Endodermal cell (in vitro differentiated cells): ENCODE data around the gene HCRTR2. TPM values are rescaled to one million over a fixed set of nuclear protein-coding genes. Genes with fewer than 3 reads are reported as not detected.
"Not testable (repeated sequence)": the region's sequence is repeated elsewhere in the genome, so short reads cannot be mapped to it uniquely, and the experiment has no call there.

Source experiments
- DNase-seq: peaks from one replicate; pipeline ENCODE4 v3.0.0-alpha.2; 2017
- H3K27ac ChIP-seq: 2 replicates; pipeline ENCODE4 v1.5.1; 2013; ENCODE audit warnings: mild to moderate bottlenecking, low read depth, low read length, moderate library complexity
- H3K27me3 ChIP-seq: 2 replicates; pipeline ENCODE4 v1.6.1; 2013; ENCODE audit warnings: mild to moderate bottlenecking, low read length, moderate library complexity; ENCODE audit not compliant: insufficient read depth, control insufficient read depth, poor library complexity, severe bottlenecking
- H3K36me3 ChIP-seq: 2 replicates; pipeline ENCODE4 v1.7.0; 2013; ENCODE audit warnings: mild to moderate bottlenecking, low read length, moderate library complexity; ENCODE audit not compliant: control insufficient read depth, insufficient read depth
- H3K4me1 ChIP-seq: one replicate; pipeline ENCODE4 v1.7.0; 2013; ENCODE audit warnings: low read length; ENCODE audit not compliant: control insufficient read depth, insufficient read depth
- H3K4me3 ChIP-seq: 2 replicates; pipeline ENCODE4 v1.5.1; 2013; ENCODE audit warnings: mild to moderate bottlenecking, low read length, moderate library complexity
- H3K9ac ChIP-seq: 2 replicates; pipeline ENCODE4 v1.6.1; 2013; ENCODE audit warnings: mild to moderate bottlenecking, low read length, moderate library complexity; ENCODE audit not compliant: poor library complexity, severe bottlenecking; ENCODE audit errors: extremely low read depth
- H3K9me3 ChIP-seq: 2 replicates; pipeline ENCODE4 v1.6.1; 2013; ENCODE audit warnings: mild to moderate bottlenecking, low read length, moderate library complexity; ENCODE audit not compliant: control insufficient read depth
- H3K27ac Mint-ChIP-seq: 2 replicates; pipeline ENCODE4 v1.8.0; 2020; ENCODE audit warnings: mixed read lengths
- H3K27me3 Mint-ChIP-seq: 2 replicates; pipeline ENCODE4 v1.8.0; 2021; ENCODE audit warnings: mild to moderate bottlenecking, mixed read lengths; ENCODE audit not compliant: insufficient read depth
- H3K36me3 Mint-ChIP-seq: 2 replicates; pipeline ENCODE4 v1.8.0; 2020; ENCODE audit warnings: low read depth, mixed read lengths
- H3K4me1 Mint-ChIP-seq: 2 replicates; pipeline ENCODE4 v1.8.0; 2020; ENCODE audit warnings: mixed read lengths
- H3K4me3 Mint-ChIP-seq: 2 replicates; pipeline ENCODE4 v1.8.0; 2020; ENCODE audit warnings: mild to moderate bottlenecking, moderate library complexity, mixed read lengths
- H3K9me3 Mint-ChIP-seq: 2 replicates; pipeline ENCODE4 v1.8.0; 2020; ENCODE audit warnings: mild to moderate bottlenecking, mixed read lengths
- WGBS, 2 experiments: methylation state at CpG; one replicate each; pipeline versions ENCODE4 v1.1.5 to v1.1.7; 2013; ENCODE audit warnings: missing lambda C conversion rate in 2 of 2, mixed read lengths in 1 of 2; ENCODE audit not compliant: insufficient coverage in 1 of 2, insufficient read length in 1 of 2; 5-methylcytosine and 5-hydroxymethylcytosine counted together
- total RNA-seq, 2 donors: library from RNA; stranded (reverse); fragmentation: NEBNext Ultra II Directional in 1 of 2; extraction: Animal tissue kit (Norgen Biotek cat#: 25700) in 1 of 2; gene quantifications; 2 replicates in 1 of 2; 3 replicates in 1 of 2; pipeline ENCODE4 v1.2.1, GENCODE V29; 2021
- TF ChIP-seq, protein P1 (sequence below): fragments of 200-600 bp; sonication (generic); conservative IDR thresholded peaks from 2 replicates; pipeline ENCODE4 v1.5.0; 2021; ENCODE audit warnings: antibody characterized with exemption, mild to moderate bottlenecking

The HCRTR2 gene
- total RNA-seq, 2 donors from 2014 or later, result 0.29 TPM; not detected in 1

DNA sequence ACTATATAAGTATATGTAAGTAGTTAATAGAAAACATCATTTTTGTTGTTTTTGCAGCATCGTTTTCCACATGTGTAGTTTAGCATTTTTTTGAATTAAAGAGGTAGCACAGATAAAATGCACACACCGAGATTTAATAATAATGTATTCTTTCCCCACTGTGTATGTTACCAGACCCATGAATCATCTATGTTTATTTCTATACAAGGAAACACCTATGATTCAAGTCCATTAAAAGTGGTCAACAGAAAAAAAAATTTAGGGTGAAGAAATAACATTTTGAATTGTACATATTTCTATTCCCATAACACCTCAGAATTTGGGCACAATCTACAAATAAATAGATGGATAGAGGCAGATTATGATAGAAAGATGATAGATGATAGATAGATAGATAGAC lies 31.7 kb upstream of the HCRTR2 start:
- no peak overlapping the region for H3K27ac Mint-ChIP-seq
- H3K36me3 Mint-ChIP-seq, result no peaks in the 10 kb centered on the region
- H3K27ac ChIP-seq, result no peak overlapping the region
- H3K4me1 Mint-ChIP-seq, result no peaks in the 10 kb centered on the region
- TF ChIP-seq, protein P1, sequence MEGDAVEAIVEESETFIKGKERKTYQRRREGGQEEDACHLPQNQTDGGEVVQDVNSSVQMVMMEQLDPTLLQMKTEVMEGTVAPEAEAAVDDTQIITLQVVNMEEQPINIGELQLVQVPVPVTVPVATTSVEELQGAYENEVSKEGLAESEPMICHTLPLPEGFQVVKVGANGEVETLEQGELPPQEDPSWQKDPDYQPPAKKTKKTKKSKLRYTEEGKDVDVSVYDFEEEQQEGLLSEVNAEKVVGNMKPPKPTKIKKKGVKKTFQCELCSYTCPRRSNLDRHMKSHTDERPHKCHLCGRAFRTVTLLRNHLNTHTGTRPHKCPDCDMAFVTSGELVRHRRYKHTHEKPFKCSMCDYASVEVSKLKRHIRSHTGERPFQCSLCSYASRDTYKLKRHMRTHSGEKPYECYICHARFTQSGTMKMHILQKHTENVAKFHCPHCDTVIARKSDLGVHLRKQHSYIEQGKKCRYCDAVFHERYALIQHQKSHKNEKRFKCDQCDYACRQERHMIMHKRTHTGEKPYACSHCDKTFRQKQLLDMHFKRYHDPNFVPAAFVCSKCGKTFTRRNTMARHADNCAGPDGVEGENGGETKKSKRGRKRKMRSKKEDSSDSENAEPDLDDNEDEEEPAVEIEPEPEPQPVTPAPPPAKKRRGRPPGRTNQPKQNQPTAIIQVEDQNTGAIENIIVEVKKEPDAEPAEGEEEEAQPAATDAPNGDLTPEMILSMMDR, result no peak
- H3K36me3 ChIP-seq, result no peaks in the 10 kb centered on the region
- DNase-seq, result no peak
- H3K27me3 ChIP-seq, result no peaks in the 10 kb centered on the region
- H3K9ac ChIP-seq, result no peak overlapping the region
- H3K4me3 ChIP-seq, result no peak overlapping the region
- H3K4me3 Mint-ChIP-seq, result no peak overlapping the region
- H3K4me1 ChIP-seq, result no peaks in the 10 kb centered on the region
- WGBS, 2 experiments, result 89 to 100% methylated on average over 1 to 2 of the region's 2 CpGs
- H3K9me3 ChIP-seq, result no peaks in the 10 kb centered on the region
- H3K9me3 Mint-ChIP-seq, result peaks cover 1% of the 10 kb centered on the region
- H3K27me3 Mint-ChIP-seq, result no peaks in the 10 kb centered on the region

DNA sequence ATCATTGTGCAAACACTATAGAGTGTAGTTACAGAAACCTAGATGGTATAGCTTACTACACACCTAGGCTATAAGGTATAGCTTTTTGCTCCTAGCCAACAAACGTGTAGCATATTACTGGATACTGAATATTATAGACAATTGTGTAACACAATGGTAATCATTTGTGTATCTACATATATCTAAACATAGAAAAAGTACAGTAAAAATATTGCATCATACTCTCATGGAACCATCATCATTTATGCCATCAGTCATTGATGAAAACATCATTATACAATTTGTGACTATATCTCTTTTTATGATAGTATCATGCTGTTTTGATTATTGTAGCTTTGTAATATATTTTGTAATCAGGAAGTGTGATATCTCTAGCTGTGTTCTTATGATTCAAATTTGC lies 21.0 kb upstream of the HCRTR2 start:
- Histone ChIP-seq H3K36me3 (no peaks in the 10 kb centered on the region), H3K4me3 (no peak overlapping the region), H3K9me3 (peaks cover 4% of the 10 kb centered on the region), H3K9ac (no peak overlapping the region), H3K27ac (no peak overlapping the region), H3K4me1 (no peaks in the 10 kb centered on the region), H3K27me3 (no peaks in the 10 kb centered on the region)
- Mint-ChIP-seq H3K27me3 (no peaks in the 10 kb centered on the region), H3K4me3 (no peak overlapping the region), H3K27ac (no peak overlapping the region), H3K9me3 (no peaks in the 10 kb centered on the region), H3K4me1 (no peaks in the 10 kb centered on the region), H3K36me3 (no peaks in the 10 kb centered on the region)
- 100% methylated on average over 1 of the region's 1 CpG; no CpG with 5 or more reads in 1 of the 2 experiments for WGBS, 2 experiments
- TF ChIP-seq, protein P1, result no peak
- DNase-seq, result no peak

DNA sequence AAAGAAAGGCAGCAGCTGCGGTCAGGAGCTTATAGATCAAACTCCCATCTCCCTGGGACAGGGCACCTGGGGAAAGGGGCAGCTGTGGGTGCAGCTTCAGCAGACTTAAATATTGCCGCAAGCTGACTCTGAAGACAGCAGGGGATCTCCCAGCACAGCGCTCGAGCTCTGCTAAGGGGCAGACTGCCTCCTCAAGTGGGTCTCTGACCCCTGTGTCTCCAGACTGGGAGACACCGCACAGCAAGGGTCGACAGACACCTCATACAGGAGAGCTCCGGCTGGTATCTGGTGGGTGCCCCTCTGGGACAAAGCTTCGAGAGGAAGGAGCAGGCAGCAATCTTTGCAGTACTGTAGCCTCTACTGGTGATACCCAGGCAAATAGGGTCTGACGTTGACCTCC lies 15.5 kb upstream of the HCRTR2 start:
- H3K27ac ChIP-seq, H3K4me3 Mint-ChIP-seq, H3K4me3 ChIP-seq, H3K9me3 ChIP-seq, H3K27ac Mint-ChIP-seq, H3K9ac ChIP-seq, H3K36me3 ChIP-seq, DNase-seq, H3K27me3 ChIP-seq, H3K27me3 Mint-ChIP-seq, H3K9me3 Mint-ChIP-seq, H3K4me1 ChIP-seq, H3K4me1 Mint-ChIP-seq, H3K36me3 Mint-ChIP-seq: not testable (repeated sequence)
- WGBS, 2 experiments, result 77 to 96% methylated on average over 6 to 9 of the region's 9 CpGs

DNA sequence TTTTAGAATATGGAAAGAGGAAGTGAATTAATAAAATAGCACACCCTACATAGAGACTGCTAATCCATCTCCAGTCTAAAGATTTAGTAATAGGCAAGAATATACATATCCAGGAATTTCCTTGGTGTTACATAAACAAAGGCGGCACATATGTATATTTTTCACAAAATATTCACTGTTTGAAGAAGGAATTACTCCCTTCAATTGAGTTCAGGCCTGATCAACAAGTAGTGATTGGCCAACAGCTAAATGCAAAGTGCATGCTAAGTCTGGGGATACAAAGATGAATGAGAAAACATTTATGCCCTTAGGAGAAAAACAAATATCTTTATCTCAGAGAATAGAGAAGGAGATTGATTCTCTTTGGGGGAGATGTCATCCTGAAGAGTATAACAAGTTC lies 6.5 kb upstream of the HCRTR2 start:
- no peak overlapping the region for H3K27ac ChIP-seq
- peaks cover 6% of the 10 kb centered on the region for H3K27me3 ChIP-seq
- TF ChIP-seq, protein P1, result no peak
- Mint-ChIP-seq H3K4me1 (no peaks in the 10 kb centered on the region), H3K36me3 (no peaks in the 10 kb centered on the region), H3K9me3 (peaks cover 4% of the 10 kb centered on the region), H3K4me3 (no peak overlapping the region), H3K27me3 (peaks cover 3% of the 10 kb centered on the region), H3K27ac (no peak overlapping the region)
- no peaks in the 10 kb centered on the region for H3K36me3 ChIP-seq
- no peaks in the 10 kb centered on the region for H3K4me1 ChIP-seq
- DNase-seq, result no peak
- H3K4me3 ChIP-seq, result no peak overlapping the region
- 86 to 100% methylated on average over 1 of the region's 1 CpG for WGBS, 2 experiments
- H3K9me3 ChIP-seq, result no peaks in the 10 kb centered on the region
- H3K9ac ChIP-seq, result no peak overlapping the region
